Choroid plexus epithelial cell (primary cell): ENCODE measurements around the gene TAF10.
A peak's percentile ranks its signal among the peaks of the same experiment; 100 is the strongest.

Experiments
- DNase-seq: peaks from one replicate; pipeline ENCODE4 v3.0.0-alpha.2; 2010; ENCODE audit warnings: low read depth
- H3K4me3 ChIP-seq: 2 replicates; pipeline ENCODE4 v1.5.1; 2011; ENCODE audit warnings: low read depth, mild to moderate bottlenecking, control low read depth, low read length, moderate library complexity
- TF ChIP-seq, protein P1 (sequence below): conservative IDR thresholded peaks from 2 replicates; pipeline ENCODE4 v1.5.1; 2011; ENCODE audit warnings: low read depth, mild to moderate bottlenecking, control low read depth, inconsistent platforms, low read length, moderate library complexity

The TAF10 gene

DNA sequence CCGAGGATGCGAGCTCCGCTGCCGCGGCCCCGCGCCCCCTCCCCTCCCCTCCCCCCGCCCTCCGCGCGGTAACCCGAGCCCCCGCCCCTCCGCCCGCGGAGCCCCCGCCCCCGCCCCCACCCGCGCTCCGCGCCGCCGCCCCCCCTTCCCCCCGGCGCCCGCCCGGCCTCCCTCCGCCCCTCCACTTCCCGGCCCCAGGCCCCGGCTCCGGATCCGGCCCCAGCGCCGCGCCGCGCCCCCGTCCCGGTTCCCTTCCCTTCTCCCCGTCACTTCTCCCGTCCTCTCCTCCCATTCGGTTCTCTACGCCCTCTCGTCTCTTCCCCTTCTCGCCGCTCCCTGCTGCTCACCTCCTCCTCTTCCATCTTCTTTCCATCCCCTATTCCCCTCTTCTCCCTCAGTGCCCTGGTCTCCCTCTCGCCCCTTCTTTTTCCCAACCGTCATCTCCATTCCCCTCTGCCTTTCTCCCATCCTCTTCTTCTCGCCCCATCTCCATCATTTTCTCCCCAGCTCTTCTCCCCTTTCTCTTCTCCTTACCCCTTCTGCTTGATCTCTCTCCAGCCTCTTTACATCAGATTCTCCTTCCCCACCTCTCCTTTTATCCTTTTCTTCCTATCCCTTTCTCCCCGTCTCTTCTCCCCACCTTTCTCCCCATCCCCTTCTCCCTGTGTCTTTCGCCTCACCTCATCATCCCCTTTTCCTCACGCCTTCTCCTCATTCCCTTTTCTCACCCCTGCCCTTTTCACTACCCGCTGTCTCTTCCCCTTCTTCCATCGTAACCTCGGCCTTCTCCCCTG is 44.0 kb upstream of the TAF10 start, which contains the start of gene DCHS1:
Gene DCHS1 (minus strand): TSS at position 20 of the 794 bp plus-strand sequence. CDS start 14,196 bp downstream, outside the sequence.
- no peak for DNase-seq
- peak within 1 kb of the TSS; percentile 40 for H3K4me3 ChIP-seq
- TF ChIP-seq, protein P1, sequence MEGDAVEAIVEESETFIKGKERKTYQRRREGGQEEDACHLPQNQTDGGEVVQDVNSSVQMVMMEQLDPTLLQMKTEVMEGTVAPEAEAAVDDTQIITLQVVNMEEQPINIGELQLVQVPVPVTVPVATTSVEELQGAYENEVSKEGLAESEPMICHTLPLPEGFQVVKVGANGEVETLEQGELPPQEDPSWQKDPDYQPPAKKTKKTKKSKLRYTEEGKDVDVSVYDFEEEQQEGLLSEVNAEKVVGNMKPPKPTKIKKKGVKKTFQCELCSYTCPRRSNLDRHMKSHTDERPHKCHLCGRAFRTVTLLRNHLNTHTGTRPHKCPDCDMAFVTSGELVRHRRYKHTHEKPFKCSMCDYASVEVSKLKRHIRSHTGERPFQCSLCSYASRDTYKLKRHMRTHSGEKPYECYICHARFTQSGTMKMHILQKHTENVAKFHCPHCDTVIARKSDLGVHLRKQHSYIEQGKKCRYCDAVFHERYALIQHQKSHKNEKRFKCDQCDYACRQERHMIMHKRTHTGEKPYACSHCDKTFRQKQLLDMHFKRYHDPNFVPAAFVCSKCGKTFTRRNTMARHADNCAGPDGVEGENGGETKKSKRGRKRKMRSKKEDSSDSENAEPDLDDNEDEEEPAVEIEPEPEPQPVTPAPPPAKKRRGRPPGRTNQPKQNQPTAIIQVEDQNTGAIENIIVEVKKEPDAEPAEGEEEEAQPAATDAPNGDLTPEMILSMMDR, result no peak

DNA sequence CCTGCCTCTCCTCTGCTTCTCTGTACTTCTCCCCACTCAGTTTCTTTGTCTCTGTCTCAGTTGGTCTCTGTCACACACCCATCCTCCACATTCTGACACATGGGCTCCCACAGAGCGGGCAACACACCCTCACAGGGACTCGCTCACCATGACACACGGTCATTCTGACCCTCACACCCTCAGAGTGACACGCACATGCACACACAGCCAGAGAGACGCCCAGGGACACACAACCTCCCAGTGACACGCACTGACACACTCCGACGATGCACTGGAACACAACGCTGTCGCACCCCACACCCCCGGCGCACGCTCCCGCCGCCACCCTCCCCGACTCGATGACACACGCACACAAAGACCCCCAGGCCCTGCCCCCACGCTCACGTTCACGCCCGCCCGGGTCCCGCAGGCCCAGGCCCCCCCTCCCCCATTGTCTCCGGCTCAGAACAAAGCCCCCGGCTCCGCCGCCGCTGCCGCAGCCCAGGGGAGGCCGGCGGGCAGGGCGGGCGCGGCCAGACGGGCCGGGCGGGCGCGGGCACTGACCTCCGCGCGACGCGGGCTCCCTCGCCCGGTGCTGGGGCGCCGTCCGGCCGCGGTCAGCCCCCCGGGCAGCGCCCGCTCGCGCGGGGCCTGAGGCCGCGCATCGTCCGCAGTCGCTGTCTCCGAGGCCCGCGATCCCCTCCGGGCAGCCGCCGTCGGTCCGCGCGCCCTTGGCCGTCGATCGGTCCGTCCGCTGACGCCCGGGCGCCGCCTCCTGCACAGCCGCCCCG is 43.2 kb upstream of the TAF10 start:
- TF ChIP-seq, protein P1, result no peak
- H3K4me3 ChIP-seq, result peak overlapping the region; percentile 40
- no peak for DNase-seq

DNA sequence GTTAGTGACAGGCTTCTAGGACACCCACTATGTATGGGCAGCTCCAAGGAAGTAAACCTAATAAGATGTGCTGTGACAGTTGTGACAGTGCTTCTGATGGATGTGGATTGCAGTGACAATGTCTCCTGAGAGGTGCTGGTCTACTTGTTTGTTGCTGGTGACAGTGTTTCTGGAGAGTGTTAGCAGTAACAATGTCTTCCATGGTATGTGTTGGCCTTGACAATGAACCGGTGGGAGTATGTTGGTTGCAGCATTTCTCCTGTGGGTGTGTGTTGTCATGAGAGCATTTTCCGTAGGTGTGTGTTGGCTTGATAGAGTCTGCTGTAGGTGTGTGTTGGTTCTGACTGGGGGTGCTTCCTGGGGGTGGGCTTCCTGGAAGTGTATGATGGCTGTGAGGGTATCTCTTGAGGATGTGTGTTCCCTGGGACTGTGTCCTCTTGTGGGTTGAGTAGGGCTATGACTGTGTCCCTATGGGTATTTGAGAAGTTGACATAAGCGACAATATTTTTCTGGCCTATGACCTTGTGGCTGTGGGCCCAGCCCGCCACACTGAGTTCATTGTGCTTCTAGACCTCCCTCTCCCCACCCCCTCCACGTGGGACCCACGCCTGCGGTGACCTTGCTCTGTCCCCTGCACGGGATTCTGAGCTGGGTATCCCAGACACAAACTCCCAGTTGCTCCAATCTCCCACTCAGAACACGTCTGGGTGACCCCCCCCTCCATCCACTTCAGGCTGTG is 42.4 kb upstream of the TAF10 start:
- TF ChIP-seq, protein P1, result no peak
- DNase-seq, result no peak
- H3K4me3 ChIP-seq, result no peak overlapping the region

DNA sequence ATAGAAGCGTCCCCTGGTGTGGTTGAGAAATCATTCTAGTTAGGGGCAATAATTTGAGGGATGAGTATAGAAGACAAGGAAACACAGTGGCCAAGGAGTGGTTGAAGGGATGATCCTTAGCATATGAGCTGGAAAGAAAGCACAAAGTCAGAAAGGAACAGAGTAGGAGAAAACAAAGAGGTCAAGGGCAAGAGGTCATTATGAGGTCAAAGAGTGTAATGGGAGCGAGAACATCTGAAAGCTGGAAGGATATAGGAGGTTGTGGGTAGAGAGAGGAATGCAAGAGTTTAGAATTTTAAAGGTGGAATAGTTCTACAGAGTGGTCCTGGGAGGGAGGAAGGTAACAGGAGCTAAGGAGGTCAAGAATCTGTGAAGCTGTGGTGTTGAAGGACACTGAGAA is 41.6 kb upstream of the TAF10 start:
- H3K4me3 ChIP-seq, result no peak overlapping the region
- no peak for DNase-seq
- TF ChIP-seq, protein P1, result no peak

DNA sequence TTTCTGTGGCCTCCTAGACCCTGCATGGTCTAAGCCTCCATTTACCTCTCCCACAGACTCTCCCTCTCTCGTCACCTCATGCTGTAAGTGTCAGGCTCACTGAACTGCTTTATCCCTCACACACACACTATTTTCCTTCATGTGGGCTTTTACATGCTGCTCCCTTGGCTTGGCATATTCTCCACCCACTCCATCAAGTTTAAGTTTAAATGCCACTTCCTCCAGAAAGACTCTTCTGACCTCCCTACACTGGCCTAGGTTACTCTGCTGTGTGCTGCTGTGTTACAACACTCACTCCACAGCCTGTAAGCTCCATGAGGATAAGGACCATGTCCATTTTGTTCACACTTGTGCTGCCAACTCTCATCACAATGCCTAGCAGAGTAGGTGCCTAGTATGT is 41.1 kb upstream of the TAF10 start:
- no peak for DNase-seq
- TF ChIP-seq, protein P1, result no peak
- H3K4me3 ChIP-seq, result no peak overlapping the region

DNA sequence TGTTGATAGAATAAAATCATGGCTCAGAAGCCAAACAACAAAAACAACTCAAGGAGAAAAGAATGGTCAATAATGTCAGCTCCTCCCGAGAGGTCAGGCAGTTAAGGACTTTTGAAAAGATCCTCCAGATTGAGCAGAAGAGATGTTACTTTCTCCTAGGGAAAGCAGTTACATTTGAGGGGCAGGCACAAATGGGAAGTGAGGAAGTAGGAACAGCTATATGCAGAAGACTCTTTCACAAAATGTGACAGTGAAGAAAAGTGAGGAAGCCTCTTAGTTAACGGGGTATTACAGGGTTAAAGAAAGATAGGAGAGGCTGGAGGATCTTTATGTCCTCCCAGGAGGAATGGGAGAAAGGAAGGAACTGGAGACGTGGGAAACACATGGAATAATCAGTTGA is 40.2 kb upstream of the TAF10 start:
- TF ChIP-seq, protein P1, result no peak
- no peak overlapping the region for H3K4me3 ChIP-seq
- no peak for DNase-seq
